B cell (primary cell): ENCODE results near the gene NONO. TPM values are rescaled to one million over a fixed set of nuclear protein-coding genes. Genes with fewer than 3 reads are reported as not detected.

Experiments used
- ATAC-seq: fragments of 200-7000 bp; cut with Tn5 transposase; one replicate; pipeline ENCODE4 v1.10.0; 2021; ENCODE audit warnings: low read depth, mild to moderate bottlenecking, moderate number of reproducible peaks, moderate library complexity
- CTCF ChIA-PET: fragments of 350-600 bp; sonication (Branson Sonifier 250); formaldehyde crosslinking; loops from one replicate; lab custom pipeline; 2021; ENCODE audit warnings: antibody characterized with exemption, inconsistent platforms; lab: Charles Lee
- POLR2A ChIA-PET: fragments of 350-600 bp; sonication (Branson Sonifier 250); formaldehyde crosslinking; loops from one replicate; lab custom pipeline; 2021; ENCODE audit warnings: antibody characterized with exemption; lab: Charles Lee
- DNase-seq: peaks from one replicate; pipeline ENCODE4 v3.0.0; 2013
- H2AFZ ChIP-seq: 2 replicates; pipeline ENCODE4 v1.6.1; 2012; ENCODE audit warnings: mild to moderate bottlenecking, low read depth, low read length; ENCODE audit not compliant: insufficient read depth, poor library complexity, severe bottlenecking
- H3K27ac ChIP-seq, 2 donors: 1 replicate in 1 of 2; 2 replicates in 1 of 2; pipeline ENCODE4 v1.5.1; 2012 to 2013; ENCODE audit warnings: low read length in 2 of 2, mild to moderate bottlenecking in 2 of 2, moderate library complexity in 1 of 2
- H3K27me3 ChIP-seq, 4 experiments: fragments of 200-600 bp in 1 of 4; sonication (generic) in 1 of 4; replicated peaks in 1 of 4; 1 replicate in 2 of 4; 2 replicates in 2 of 4; pipeline versions ENCODE4 v1.6.1 to v1.7.0; 2013 to 2016; ENCODE audit warnings: low read length in 3 of 4, mild to moderate bottlenecking in 2 of 4, mixed read lengths in 1 of 4, moderate library complexity in 1 of 4; ENCODE audit not compliant: insufficient read depth in 4 of 4, control insufficient read depth in 3 of 4; ENCODE audit errors: control extremely low read depth in 1 of 4
- H3K36me3 ChIP-seq, 2 experiments: replicated peaks in 1 of 2; 1 replicate in 1 of 2; 2 replicates in 1 of 2; pipeline versions ENCODE4 v1.6.1 to v1.7.1; 2013; ENCODE audit warnings: low read length in 1 of 2; ENCODE audit not compliant: insufficient read depth in 2 of 2, control insufficient read depth in 1 of 2; ENCODE audit errors: control extremely low read depth in 1 of 2, extremely low read depth in 1 of 2
- H3K4me1 ChIP-seq, 2 donors: fragments of 200-600 bp in 1 of 2; sonication (generic) in 1 of 2; 1 replicate in 1 of 2; 2 replicates in 1 of 2; pipeline versions ENCODE4 v1.5.1 to v1.6.1; 2013 to 2017; ENCODE audit warnings: low read length in 2 of 2; ENCODE audit not compliant: control insufficient read depth in 2 of 2, insufficient read depth in 2 of 2
- H3K4me2 ChIP-seq: replicated peaks from 2 replicates; pipeline ENCODE3; 2012; ENCODE audit warnings: mild to moderate bottlenecking, low read depth, low read length; ENCODE audit not compliant: poor library complexity, severe bottlenecking
- H3K4me3 ChIP-seq, 5 experiments: fragments of 200-600 bp in 1 of 5; sonication (generic) in 1 of 5; 1 replicate in 3 of 5; 2 replicates in 2 of 5; pipeline versions ENCODE4 v1.5.1 to v1.7.0; 2011 to 2016; ENCODE audit warnings: low read length in 4 of 5, mild to moderate bottlenecking in 4 of 5, low read depth in 2 of 5, control low read depth in 1 of 5, moderate library complexity in 1 of 5; ENCODE audit not compliant: insufficient read depth in 1 of 5; ENCODE audit errors: control extremely low read depth in 1 of 5, extremely low read depth in 1 of 5
- H3K79me2 ChIP-seq: fragments of 200-600 bp; sonication (generic); one replicate; pipeline ENCODE4 v1.6.0; 2016; ENCODE audit warnings: low read length; ENCODE audit not compliant: control insufficient read depth, insufficient read depth
- H3K9ac ChIP-seq: fragments of 200-600 bp; sonication (generic); 2 replicates; pipeline ENCODE4 v1.6.1; 2017; ENCODE audit warnings: mild to moderate bottlenecking, low read length, moderate library complexity
- H3K9me3 ChIP-seq, 3 donors: one replicate each; pipeline versions ENCODE4 v1.6.1 to v1.7.1; 2013; ENCODE audit warnings: low read length in 2 of 3; ENCODE audit not compliant: control insufficient read depth in 2 of 3, insufficient read depth in 1 of 3; ENCODE audit errors: control extremely low read depth in 1 of 3
- H4K20me1 ChIP-seq: 2 replicates; pipeline ENCODE4 v1.6.0; 2012; ENCODE audit warnings: mild to moderate bottlenecking, low read length; ENCODE audit not compliant: insufficient read depth, control insufficient read depth, poor library complexity, severe bottlenecking
- H3K27ac Mint-ChIP-seq: one replicate; pipeline ENCODE4 v1.8.0; 2021; ENCODE audit warnings: mixed read lengths
- H3K27me3 Mint-ChIP-seq: one replicate; pipeline ENCODE4 v1.8.0; 2021; ENCODE audit warnings: mixed read lengths
- H3K4me1 Mint-ChIP-seq: one replicate; pipeline ENCODE4 v1.8.0; 2021; ENCODE audit warnings: mixed read lengths
- H3K4me3 Mint-ChIP-seq: one replicate; pipeline ENCODE4 v1.8.0; 2021; ENCODE audit warnings: mixed read lengths
- H3K9me3 Mint-ChIP-seq: one replicate; pipeline ENCODE4 v1.8.0; 2022; ENCODE audit warnings: mixed read lengths; ENCODE audit not compliant: insufficient read depth
- EZH2 ChIP-seq: IDR thresholded peaks from 2 replicates; pipeline ENCODE4 v1.6.1; 2012; ENCODE audit warnings: borderline replicate concordance, low read depth, mild to moderate bottlenecking, moderate library complexity, low read length; ENCODE audit not compliant: insufficient read depth, poor library complexity, severe bottlenecking
- WGBS: methylation state at CpG from one replicate; pipeline ENCODE4 v1.1.5; 2013; ENCODE audit warnings: missing lambda C conversion rate; ENCODE audit not compliant: insufficient coverage; 5-methylcytosine and 5-hydroxymethylcytosine counted together
- intact Hi-C: fragments of 100-400 bp; cut with micrococcal nuclease; formaldehyde crosslinking; loops from one replicate; pipeline ENCODE4 v1.10.0; 2022
- polyA plus RNA-seq: library from polyadenylated mRNA; depleted of rRNA; stranded (reverse); fragments of >200 nt; gene quantifications from 2 replicates; pipeline ENCODE4 v1.2.3, GENCODE V29; 2012
- total RNA-seq, 2 donors: library from RNA; stranded (reverse); fragments of 120-200 nt in 1 of 2; gene quantifications; 1 replicate in 1 of 2; 2 replicates in 1 of 2; pipeline versions ENCODE4 v1.2.3 to v1.2.4, GENCODE V29; 2013 to 2022
- TF ChIP-seq, protein P1 (sequence below): fragments of 200-600 bp; IDR thresholded peaks from one replicate; pipeline ENCODE4 v1.8.0; 2022; ENCODE audit warnings: antibody characterized with exemption, mild to moderate bottlenecking

Gene NONO
- total and polyA plus RNA-seq, 2 donors (not counting 1 experiment from before 2014, with no cell fraction given), result 112 to 286 TPM

DNA sequence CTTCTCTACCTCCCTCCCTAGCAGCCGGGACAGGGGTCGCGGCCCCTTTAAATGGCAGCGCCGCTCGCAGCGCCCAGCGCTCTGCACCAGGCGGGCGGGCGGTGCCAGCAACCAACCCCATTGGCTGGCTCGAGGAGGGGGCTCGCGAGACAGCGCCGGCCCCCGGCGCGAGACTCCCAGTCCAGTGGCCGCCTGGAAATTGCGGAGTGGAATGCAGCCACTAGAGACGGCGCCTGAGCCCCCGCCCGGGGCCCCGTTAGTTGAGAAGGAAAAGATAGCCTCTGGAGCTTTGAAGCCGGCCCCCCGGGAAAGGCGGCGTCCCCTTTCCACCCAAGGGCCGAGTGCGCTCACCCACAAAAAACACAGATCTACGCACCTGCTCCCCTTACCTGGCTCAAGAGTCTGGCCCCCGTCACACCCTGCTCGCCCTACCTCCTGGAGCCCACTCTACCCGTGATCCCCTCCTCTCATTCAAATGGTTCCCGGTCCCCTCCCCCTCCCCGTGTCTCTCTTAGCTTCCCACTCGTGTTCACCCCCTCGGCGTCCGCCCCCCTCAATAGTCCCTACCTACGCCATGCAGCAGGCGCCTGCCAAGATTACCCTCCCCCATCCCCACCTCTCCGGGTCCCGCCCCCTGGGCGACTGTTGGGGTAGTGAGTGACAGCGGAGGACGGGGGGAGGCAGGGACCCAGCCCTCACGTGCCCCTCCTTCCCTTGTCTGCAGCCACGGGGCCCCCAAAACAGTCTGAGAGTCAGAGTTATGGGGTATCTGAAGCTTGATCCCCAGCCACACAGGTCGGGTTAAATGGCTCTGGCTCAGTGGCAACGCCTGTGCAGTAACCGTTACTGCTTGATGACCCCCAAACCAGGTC lies 29.1 kb upstream of the NONO start, which contains the start of gene ZMYM3:
TSS of gene ZMYM3 (minus strand) at position 49 of the 872 bp plus-strand sequence. CDS start 885 bp downstream, outside the sequence.
- CTCF ChIA-PET, result interaction anchor here (0.7 to 2.5 kb wide), 5 partner anchors 29 to 112 kb away, joined by 3 to 14 read pairs (median 3); partner anchors contain the start of genes NONO and TAF1
- H3K36me3 ChIP-seq, result peaks cover 0 to 3% of the 10 kb centered on the region in 2 experiments
- H3K79me2 ChIP-seq, result peaks cover 8% of the 10 kb centered on the region

More for the DNA sequence above, 29.1 kb upstream of the NONO start, which contains the start of gene ZMYM3:
- peaks cover 15 to 22% of the 10 kb centered on the region in 2 donors for H3K4me1 ChIP-seq
- no peaks in the 10 kb centered on the region for H3K9me3 ChIP-seq
- DNase-seq (peak; percentile 85), ATAC-seq (peak; percentile 79)
- intact Hi-C loops, result loop anchor here (1.0 to 10.0 kb wide), 7 partner anchors 29 to 280 kb away; partner anchors contain the start of genes FOXO4, IL2RG, NONO and OGT
- no peak for TF ChIP-seq EZH2
- TF ChIP-seq, protein P1, sequence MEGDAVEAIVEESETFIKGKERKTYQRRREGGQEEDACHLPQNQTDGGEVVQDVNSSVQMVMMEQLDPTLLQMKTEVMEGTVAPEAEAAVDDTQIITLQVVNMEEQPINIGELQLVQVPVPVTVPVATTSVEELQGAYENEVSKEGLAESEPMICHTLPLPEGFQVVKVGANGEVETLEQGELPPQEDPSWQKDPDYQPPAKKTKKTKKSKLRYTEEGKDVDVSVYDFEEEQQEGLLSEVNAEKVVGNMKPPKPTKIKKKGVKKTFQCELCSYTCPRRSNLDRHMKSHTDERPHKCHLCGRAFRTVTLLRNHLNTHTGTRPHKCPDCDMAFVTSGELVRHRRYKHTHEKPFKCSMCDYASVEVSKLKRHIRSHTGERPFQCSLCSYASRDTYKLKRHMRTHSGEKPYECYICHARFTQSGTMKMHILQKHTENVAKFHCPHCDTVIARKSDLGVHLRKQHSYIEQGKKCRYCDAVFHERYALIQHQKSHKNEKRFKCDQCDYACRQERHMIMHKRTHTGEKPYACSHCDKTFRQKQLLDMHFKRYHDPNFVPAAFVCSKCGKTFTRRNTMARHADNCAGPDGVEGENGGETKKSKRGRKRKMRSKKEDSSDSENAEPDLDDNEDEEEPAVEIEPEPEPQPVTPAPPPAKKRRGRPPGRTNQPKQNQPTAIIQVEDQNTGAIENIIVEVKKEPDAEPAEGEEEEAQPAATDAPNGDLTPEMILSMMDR, result no peak
- no peaks in the 10 kb centered on the region for H4K20me1 ChIP-seq
- H3K27ac ChIP-seq, result peak within 1 kb of the TSS; percentile 84 to 87
- peak within 1 kb of the TSS; percentile 89 for H3K27ac Mint-ChIP-seq
- H2AFZ ChIP-seq, result peak within 1 kb of the TSS; percentile 82
- no peaks in the 10 kb centered on the region for H3K27me3 Mint-ChIP-seq
- peaks cover 23% of the 10 kb centered on the region for H3K4me1 Mint-ChIP-seq
- POLR2A ChIA-PET, result interaction anchor here (0.6 to 3.1 kb wide), 10 partner anchors 29 to 1023 kb away, joined by 3 to 43 read pairs (median 4); partner anchors contain the start of genes IL2RG, MED12, NLGN3 and NONO
- 1% methylated on average over 20 of the region's 54 CpGs for WGBS
- H3K27me3 ChIP-seq, result no peaks in the 10 kb centered on the region
- H3K4me3 Mint-ChIP-seq, result peak within 1 kb of the TSS; percentile 88
- peak within 1 kb of the TSS; percentile 76 for H3K9ac ChIP-seq
- no peaks in the 10 kb centered on the region for H3K9me3 Mint-ChIP-seq
- H3K4me3 ChIP-seq, result peak within 1 kb of the TSS; percentile 65 to 84 (median 80)
- peak within 1 kb of the TSS; percentile 84 for H3K4me2 ChIP-seq
